Psoas muscle (tissue), 8 donors: ENCODE results near the gene PTPRF. TPM values are rescaled to one million over a fixed set of nuclear protein-coding genes. Genes with fewer than 3 reads are reported as not detected.

ENCODE experiments used
- ATAC-seq, 4 donors: fragments of 200-7000 bp; cut with Tn5 transposase; one replicate each; pipeline ENCODE4 v1.9.1; 2020; ENCODE audit warnings: moderate library complexity in 3 of 4, mild to moderate bottlenecking in 2 of 4
- DNase-seq, 2 donors: peaks; one replicate each; pipeline ENCODE4 v3.0.0-alpha.2; 2020
- H3K27ac ChIP-seq: fragments of 200-600 bp; one replicate; pipeline ENCODE4 v1.8.0; 2022
- H3K27me3 ChIP-seq, 3 donors: fragments of 200-600 bp in 1 of 3; one replicate each; pipeline versions ENCODE4 v1.6.1 to v1.8.0; 2013 to 2022; ENCODE audit warnings: low read length in 2 of 3, mild to moderate bottlenecking in 2 of 3, moderate library complexity in 1 of 3; ENCODE audit not compliant: insufficient read depth in 3 of 3
- H3K36me3 ChIP-seq, 2 donors: fragments of 200-600 bp in 1 of 2; one replicate each; pipeline versions ENCODE4 v1.6.1 to v1.8.0; 2013 to 2022; ENCODE audit warnings: low read depth in 1 of 2, mild to moderate bottlenecking in 1 of 2, moderate library complexity in 1 of 2; ENCODE audit not compliant: insufficient read depth in 1 of 2
- H3K4me1 ChIP-seq: fragments of 200-600 bp; one replicate; pipeline ENCODE4 v1.8.0; 2022
- H3K4me3 ChIP-seq: fragments of 200-600 bp; one replicate; pipeline ENCODE4 v1.8.0; 2022; ENCODE audit warnings: mild to moderate bottlenecking
- H3K9me3 ChIP-seq: fragments of 200-600 bp; one replicate; pipeline ENCODE4 v1.8.0; 2022
- WGBS, 3 donors: extraction: QIAGEN DNeasy Blood & Tissue Kit; methylation state at CpG; one replicate each; pipeline versions ENCODE4 v1.1.6 to v1.1.7; 2013; 5-methylcytosine and 5-hydroxymethylcytosine counted together
- intact Hi-C, 2 donors: fragments of 100-400 bp; cut with DNase I; formaldehyde crosslinking; loops; one replicate each; pipeline versions ENCODE4 v1.11.0 to v1.14.2; 2022
- polyA plus RNA-seq, 3 donors: library from polyadenylated mRNA; stranded (reverse); fragments of 200-250 nt; gene quantifications; one replicate each; pipeline ENCODE4 v1.2.3, GENCODE V29; 2013
- total RNA-seq, 4 donors: library from RNA; stranded (reverse); fragmentation: NEBNext Ultra II Directional in 2 of 4; extraction: Animal tissue kit (Norgen Biotek cat#: 25700) in 2 of 4; gene quantifications; one replicate each; pipeline versions ENCODE4 v1.2.1 to v1.2.4, GENCODE V29; 2021 to 2023
- TF ChIP-seq, protein P1 (sequence below): fragments of 200-600 bp; IDR thresholded peaks from one replicate; pipeline ENCODE4 v1.8.0; 2022; ENCODE audit warnings: antibody characterized with exemption
- donor health status: healthy with polysubstance abuse.
- donor health status: DM: no; HTN: no; CAD: no; lungs with moderate emphysema.
- donor health status: Bipolar disorder and iron deficiency.
- donor health status: healthy.
- donor health status: DM: yes; HTN: yes; CAD: no.
- donor health status: DM: no; HTN: no; CAD: no.
- donor health status: DM: no; HTN: no; CAD: no.
- donor health status: DM: yes; HTN: yes; CAD: no.

Gene PTPRF
- total and polyA plus RNA-seq, 7 donors, result 0.65 to 8.9 (median 1.9) TPM

DNA sequence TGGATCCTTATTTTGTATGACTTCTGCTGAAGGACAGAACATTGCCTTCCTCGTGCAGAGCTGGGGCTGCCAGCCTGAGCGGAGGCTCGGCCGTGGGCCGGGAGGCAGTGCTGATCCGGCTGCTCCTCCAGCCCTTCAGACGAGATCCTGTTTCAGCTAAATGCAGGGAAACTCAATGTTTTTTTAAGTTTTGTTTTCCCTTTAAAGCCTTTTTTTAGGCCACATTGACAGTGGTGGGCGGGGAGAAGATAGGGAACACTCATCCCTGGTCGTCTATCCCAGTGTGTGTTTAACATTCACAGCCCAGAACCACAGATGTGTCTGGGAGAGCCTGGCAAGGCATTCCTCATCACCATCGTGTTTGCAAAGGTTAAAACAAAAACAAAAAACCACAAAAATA, 91.8 kb downstream of the PTPRF start:
- ATAC-seq (no peak), DNase-seq (no peak)
- Histone ChIP-seq H3K36me3 (no peaks in the 10 kb centered on the region), H3K4me1 (no peaks in the 10 kb centered on the region), H3K27ac (no peak overlapping the region), H3K27me3 (no peaks in the 10 kb centered on the region), H3K9me3 (no peaks in the 10 kb centered on the region), H3K4me3 (no peak overlapping the region)
- intact Hi-C loops, result no loop called here
- TF ChIP-seq, protein P1, sequence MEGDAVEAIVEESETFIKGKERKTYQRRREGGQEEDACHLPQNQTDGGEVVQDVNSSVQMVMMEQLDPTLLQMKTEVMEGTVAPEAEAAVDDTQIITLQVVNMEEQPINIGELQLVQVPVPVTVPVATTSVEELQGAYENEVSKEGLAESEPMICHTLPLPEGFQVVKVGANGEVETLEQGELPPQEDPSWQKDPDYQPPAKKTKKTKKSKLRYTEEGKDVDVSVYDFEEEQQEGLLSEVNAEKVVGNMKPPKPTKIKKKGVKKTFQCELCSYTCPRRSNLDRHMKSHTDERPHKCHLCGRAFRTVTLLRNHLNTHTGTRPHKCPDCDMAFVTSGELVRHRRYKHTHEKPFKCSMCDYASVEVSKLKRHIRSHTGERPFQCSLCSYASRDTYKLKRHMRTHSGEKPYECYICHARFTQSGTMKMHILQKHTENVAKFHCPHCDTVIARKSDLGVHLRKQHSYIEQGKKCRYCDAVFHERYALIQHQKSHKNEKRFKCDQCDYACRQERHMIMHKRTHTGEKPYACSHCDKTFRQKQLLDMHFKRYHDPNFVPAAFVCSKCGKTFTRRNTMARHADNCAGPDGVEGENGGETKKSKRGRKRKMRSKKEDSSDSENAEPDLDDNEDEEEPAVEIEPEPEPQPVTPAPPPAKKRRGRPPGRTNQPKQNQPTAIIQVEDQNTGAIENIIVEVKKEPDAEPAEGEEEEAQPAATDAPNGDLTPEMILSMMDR, result no peak
- WGBS, 3 donors, result 76 to 84% (median 77%) methylated on average over 10 of the region's 10 CpGs

DNA sequence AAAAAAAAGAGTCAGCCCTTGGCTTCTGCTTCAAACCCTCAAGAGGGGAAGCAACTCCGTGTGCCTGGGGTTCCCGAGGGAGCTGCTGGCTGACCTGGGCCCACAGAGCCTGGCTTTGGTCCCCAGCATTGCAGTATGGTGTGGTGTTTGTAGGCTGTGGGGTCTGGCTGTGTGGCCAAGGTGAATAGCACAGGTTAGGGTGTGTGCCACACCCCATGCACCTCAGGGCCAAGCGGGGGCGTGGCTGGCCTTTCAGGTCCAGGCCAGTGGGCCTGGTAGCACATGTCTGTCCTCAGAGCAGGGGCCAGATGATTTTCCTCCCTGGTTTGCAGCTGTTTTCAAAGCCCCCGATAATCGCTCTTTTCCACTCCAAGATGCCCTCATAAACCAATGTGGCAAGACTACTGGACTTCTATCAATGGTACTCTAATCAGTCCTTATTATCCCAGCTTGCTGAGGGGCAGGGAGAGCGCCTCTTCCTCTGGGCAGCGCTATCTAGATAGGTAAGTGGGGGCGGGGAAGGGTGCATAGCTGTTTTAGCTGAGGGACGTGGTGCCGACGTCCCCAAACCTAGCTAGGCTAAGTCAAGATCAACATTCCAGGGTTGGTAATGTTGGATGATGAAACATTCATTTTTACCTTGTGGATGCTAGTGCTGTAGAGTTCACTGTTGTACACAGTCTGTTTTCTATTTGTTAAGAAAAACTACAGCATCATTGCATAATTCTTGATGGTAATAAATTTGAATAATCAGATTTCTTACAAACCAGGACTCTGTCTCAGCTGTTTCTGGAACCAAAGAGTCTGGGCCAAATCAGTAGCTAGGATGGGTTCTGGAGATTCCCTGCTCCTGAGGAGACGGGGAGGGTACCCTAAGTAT, 92.5 kb downstream of the PTPRF start:
- Histone ChIP-seq H3K4me1 (no peaks in the 10 kb centered on the region), H3K27me3 (no peaks in the 10 kb centered on the region), H3K9me3 (no peaks in the 10 kb centered on the region), H3K36me3 (no peaks in the 10 kb centered on the region), H3K27ac (no peak overlapping the region), H3K4me3 (no peak overlapping the region)
- DNase-seq, result no peak
- intact Hi-C loops, result no loop called here
- ATAC-seq, result no peak
- 85 to 89% (median 86%) methylated on average over 13 of the region's 13 CpGs for WGBS, 3 donors
- TF ChIP-seq, protein P1, result no peak

DNA sequence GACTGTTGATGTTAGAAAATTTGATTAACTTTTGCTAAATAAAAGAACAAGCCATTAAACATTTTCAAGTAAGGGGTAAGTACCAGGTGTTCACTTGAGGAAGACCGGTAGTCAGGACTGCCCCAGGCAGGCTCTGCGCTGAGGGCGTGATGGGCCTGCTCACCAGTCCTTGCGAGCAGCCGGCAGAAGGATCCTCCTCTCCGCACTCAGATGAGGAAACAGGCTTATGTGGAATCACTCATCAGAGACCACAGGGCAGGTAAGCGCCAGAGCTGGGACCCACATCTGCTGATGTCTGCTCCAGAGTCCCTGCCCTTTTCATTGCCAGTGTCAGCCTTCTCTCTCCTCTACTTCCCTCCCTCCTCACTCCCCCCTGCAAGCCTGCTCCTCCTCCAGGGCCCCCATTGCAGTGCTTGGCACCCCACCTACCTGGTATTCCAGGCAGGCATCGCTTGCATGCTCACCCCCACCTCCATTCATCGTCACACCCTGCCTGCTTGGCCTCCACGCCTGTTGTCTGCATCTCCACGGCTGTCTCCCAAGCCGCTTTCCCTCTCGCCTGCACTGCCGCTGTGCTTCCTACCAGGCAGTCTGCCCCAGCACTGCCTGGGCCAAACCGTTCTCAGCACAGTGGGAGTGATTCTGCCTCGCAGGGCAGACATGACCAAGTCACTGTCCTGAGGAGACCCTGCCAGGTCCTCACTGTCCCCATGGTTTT, 94.5 kb downstream of the PTPRF start:
- DNase-seq (no peak), ATAC-seq (no peak)
- intact Hi-C loops, result no loop called here
- no peaks in the 10 kb centered on the region for H3K27me3 ChIP-seq
- no peaks in the 10 kb centered on the region for H3K36me3 ChIP-seq
- 85 to 89% (median 86%) methylated on average over 16 of the region's 16 CpGs for WGBS, 3 donors
- H3K4me1 ChIP-seq, result no peaks in the 10 kb centered on the region
- H3K4me3 ChIP-seq, result no peak overlapping the region
- no peak overlapping the region for H3K27ac ChIP-seq
- no peaks in the 10 kb centered on the region for H3K9me3 ChIP-seq
- TF ChIP-seq, protein P1, result no peak

- TF ChIP-seq, protein P1, result no peak
- ATAC-seq, result no peak
- Histone ChIP-seq H3K9me3 (no peaks in the 10 kb centered on the region), H3K4me1 (no peaks in the 10 kb centered on the region), H3K4me3 (no peak overlapping the region), H3K36me3 (no peaks in the 10 kb centered on the region), H3K27ac (no peak overlapping the region), H3K27me3 (no peaks in the 10 kb centered on the region)
- 49 to 57% (median 50%) methylated on average over 4 of the region's 4 CpGs for WGBS, 3 donors
- intact Hi-C loops, result no loop called here
- no peak for DNase-seq
Observed at GRCh38 chr1:43632135-43632670, 101.5 kb downstream of the PTPRF start.
